AG08395 (cell line): ENCODE data around the gene SRP9.
"Not testable (repeated sequence)": the region's sequence is repeated elsewhere in the genome, so short reads cannot be mapped to it uniquely, and the experiment has no call there.

Experiments used
- DNase-seq: peaks from one replicate; pipeline ENCODE4 v3.0.0; 2012; ENCODE audit warnings: mixed read lengths, low spot score

The SRP9 gene

DNA sequence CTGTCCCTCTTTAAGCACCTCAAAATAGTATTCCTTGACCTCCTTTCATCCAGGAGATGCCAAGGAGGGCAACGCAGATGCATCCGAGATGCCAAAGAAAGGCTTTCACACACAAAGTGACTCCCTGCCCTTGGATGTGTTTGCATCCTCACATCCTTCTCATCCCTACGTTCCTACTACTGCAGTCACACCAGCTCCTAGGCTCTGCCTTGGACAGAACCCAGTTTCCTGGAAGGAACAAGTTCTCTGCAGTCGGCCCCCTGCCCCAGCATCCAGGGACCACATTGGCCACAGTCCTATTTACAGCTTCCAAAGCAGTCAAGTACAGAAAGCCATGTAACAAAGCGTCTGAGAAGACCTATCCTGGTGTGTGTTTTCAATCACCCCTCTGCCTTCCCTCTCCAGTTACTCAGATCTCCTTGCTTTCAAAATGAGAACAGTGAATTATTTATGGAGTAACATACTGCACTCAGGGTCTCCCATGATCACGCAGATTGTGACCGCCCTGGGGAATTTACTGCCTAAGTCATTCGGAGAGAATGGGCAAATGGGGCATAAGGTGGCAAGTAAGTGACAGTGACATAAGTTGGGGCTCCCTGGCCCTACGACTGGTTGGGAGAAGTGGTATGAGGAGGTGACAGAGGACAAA, 21.8 kb upstream of the SRP9 start:
- DNase-seq: no peak

DNA sequence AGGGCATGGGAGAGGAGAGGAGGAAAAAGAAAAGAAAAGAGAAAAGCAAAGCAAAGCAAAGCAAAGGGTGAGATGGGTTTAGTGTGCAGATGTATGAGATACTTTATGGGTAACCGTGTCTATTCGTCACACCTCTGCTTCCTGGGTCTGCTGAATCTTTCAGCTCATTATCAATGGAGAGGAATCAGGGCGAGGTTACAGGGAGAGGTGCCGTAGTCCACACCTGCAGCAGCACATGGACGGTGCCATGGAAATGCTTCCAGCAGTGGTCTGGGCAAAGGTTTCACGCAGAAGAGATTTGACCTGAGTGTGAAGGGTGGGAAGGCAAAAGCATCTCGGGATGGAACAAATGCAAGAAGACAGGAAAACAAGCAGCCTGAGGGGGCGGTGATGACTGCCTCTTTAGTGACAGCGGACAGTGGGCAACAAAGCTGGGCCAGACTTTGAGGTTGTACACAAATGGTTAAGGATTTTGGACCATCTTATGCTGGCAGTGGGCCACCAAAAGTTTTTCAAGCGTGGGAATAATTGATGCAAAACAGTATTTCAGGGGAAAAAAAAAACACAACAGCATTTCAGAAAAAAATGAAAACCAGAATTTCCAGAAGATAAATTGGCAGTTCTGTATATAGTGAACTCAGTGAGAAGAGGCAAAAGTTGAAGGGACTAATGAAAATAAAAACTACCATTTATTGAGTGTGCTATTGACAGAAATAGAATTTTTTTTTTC, 19.5 kb upstream of the SRP9 start:
- no peak for DNase-seq

DNA sequence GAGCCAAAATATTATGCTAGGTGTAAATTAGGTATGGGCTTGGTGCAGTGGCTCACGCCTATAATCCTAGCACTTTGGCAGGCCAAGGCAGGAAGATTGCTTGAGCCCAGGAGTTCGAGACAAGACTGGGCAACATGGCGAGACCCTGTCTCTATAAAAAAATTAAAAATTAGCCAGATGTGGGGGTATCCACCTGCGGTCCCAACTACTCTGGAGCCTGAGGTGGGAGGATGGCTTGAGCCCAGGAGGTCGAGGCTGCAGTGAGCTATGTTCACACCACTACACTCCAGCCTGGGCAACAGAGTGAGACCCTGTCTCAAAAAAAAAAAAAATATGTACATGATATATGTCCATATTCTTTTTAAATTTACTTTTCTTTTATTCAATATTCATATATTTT, 17.7 kb upstream of the SRP9 start:
- not testable (repeated sequence) for DNase-seq

DNA sequence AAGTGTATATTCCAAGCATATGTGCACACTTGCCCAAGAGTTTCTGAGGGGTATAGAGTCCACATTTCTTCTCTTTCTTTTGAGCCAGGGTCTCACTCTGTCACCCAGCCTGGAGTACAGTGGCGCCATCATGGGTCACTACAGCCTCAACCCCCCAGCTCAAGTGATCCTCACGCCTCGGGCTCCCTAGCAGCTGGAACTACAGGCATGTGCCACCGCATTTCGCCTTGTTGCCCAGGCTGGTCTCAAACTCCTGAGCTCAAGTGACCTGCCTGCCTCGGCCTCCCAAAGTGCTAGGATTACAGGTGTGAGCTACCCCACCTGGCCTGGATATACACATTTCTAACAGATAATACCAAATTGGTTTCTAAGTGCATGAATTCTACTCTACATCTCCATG, 17.1 kb upstream of the SRP9 start:
- no peak for DNase-seq

DNA sequence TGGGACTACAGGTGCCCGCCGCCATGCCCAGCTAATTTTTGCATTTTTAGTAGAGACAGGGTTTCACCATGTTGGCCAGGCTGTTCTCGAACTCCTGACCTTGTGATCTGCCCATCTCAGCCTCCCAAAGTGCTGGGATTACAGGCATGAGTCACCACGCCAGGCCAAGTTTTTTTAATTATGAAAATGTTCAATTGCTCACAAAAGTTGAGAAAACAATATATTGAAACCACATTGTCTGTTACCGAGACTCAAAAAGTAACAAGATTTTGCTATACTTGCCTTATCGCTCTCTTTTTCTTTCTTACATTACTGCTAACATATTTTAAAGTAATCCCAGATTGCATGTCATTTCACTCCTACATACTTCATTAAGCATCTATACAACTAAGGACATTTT, 16.2 kb upstream of the SRP9 start:
- not testable (repeated sequence) for DNase-seq

DNA sequence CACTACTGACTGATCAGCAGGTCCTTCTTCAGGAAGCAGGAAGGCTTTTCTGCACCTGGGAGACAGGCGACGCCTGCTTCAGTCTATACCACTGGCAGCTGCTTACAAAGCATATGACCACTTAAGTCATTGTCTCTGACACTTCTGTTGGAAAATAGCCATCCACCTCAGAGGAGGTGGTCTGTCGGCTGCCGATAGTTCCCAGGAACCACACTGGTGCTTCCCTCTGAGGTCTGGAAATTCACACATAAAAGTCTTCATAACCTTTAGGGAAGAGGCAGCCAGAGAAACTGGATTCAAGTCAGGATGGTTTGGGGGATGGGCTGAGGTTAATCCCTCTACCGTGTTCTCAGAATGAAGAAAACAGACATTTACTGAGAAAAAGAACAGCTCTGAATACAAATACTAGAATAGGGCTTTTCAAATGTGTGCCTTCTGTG, 15.6 kb upstream of the SRP9 start:
- DNase-seq: no peak

DNA sequence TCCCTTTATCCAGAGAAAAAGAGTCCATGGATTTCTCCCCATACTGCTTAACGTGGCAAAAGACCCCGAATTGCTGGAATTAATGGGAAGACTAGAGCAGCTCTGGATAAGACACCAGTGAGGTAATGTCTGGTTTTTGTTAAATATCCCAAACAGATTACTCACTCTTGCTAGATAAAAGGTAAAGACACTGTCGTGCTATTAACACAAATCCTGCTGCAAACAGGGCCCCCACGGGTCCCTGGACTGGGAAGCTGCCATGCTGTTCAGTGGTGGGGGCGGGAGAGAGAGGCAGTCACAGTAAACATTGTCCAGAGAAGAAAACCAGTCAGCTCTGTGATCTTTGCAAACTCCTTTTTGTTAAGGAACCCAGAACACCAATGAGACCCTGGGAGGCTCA, 15.2 kb upstream of the SRP9 start:
- DNase-seq: no peak

DNA sequence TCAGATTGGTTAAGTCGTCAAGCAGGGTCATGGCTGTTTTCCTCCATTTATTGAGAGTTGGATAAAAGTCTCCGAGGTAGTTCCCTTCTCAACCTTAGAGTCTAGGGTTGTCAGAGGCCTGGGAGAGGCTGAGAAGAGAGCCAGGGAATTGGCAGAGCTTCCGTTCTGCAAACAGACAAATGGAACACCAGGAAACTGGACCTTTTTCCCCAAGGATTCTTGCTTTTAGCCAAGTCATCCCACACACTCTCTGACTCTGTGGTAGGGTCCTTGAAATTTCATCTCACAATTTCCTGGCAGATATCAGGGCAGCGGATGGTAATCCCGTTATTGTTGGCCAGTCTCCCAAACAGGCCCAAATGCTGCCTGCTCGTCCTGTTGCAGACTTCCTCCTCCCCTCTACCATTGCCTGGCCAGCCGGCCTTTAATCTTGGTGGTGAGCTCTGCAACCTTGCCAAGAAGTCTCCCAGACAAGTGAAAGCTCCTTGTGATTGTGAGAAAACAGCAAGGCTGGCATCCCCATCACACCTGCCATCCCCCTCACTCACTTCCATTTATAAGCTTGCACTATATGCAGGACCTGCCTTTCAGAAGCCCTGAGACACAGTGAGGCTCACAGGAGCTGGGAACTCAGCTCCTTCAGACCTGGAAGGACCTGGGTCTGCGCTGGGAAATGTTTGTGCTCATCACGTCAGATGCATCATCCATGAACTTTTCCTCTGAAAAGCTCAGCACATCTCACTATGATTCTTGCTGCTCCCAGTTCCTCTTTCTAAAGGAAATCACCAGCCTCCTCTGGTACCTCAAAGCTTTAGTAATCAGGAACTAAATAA, 13.7 kb upstream of the SRP9 start:
- DNase-seq: peak; percentile 23

DNA sequence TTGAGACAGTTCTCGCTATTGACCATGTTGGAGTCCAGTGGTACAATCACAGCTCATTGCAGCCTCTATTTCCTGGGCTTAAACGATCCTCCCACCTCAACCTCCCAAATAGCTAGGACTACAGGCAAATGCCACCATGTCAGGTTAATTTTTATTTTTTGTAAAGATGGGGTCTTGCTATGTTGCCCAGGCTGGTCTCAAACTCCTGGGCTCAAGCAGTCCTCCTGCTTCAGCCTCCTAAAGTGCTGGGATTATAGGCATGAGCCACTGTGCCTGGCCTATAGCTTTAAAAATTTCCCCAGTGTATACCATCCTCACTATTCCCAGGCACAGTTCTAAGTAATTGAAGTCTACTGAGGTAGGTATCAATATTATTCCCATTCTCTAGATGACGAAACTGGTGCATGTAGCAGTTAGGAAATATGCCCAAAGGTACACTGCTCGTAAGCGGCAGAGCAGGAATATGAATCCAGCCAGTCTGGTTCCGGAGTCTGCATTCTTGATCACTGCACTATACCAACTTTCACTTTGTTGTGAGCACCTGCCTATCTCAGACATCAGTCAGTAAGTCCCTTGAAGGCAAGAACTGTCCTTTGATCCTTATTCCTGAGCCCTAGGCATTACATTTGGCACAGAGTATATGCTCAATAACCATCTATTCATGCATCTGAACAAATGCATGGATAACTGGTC, 11.5 kb upstream of the SRP9 start:
- no peak for DNase-seq

DNA sequence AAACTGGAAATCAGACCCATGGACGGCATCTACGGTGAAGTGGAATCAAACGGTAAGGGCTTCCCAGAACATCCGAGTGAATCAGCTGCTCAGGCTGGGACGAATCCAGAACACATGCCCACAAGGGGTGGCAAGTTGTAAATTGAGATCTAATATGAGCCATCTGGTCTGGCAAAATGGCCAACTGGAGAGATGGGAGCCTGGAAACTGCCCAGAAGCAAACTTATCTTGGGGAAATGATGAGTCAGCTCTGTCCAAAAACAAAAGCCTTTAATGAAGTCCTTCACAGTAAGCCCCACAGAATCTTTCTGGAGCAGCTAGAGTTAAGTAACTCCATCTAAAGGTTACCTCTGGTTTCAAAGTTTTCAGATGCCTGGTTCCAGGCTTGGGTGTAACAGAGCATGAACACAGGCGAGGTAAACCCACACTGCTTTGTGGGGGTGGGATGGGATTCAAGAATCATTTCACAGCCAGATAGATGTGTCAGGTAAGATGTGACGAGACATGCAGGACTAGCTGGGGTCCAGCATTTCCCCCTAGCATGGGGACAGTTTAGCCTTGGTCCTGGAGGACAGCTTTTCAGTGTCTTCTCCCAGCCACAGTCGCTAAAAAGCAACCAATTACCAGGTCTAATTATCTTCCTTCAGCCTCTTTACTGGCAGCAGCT, 10.5 kb upstream of the SRP9 start:
- peak; percentile 91 for DNase-seq

DNA sequence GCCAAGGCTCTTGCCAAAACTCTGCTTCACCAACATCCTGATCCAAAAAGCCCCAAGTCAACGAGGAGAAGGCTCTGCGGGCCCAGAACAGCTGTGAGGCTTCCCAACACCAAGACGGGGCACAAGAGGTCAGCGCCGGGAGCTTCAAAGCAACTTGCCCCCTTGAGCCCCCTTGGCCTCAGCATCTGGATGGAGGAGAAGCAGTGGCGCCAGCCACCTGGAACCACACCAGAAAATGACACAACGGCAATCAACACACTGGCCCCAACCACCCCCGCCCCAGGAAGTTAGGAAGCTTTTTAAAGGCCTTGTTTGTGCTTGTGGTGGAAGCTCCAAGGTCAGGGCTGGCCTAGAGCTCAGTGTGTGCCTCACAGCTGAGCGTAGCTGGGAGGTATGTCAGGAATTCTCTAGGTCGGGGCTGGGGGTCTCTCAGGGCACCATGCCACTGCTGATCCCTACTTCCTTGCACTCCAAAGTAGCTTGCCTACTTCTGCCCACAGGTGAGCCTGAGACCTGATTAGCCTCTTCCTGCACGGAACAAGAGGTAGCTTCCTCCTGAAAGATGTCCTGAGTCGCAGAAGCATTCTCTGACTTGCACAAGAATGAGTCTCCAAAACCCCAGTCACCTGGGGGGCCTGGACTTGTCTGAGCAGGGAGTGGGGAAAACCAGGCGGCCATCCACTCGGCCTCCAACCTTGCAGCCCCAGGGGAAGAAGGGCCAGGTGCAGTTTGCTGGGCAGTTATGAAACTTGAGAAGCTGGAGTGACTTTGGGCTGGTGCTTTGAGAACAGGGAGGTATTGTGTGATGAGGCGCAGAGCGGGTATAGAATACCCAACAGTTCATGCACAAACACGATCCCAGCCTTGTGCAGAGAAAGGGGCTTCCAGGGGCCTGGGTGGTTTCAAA, 9.7 kb upstream of the SRP9 start:
- DNase-seq: peak; percentile 72

DNA sequence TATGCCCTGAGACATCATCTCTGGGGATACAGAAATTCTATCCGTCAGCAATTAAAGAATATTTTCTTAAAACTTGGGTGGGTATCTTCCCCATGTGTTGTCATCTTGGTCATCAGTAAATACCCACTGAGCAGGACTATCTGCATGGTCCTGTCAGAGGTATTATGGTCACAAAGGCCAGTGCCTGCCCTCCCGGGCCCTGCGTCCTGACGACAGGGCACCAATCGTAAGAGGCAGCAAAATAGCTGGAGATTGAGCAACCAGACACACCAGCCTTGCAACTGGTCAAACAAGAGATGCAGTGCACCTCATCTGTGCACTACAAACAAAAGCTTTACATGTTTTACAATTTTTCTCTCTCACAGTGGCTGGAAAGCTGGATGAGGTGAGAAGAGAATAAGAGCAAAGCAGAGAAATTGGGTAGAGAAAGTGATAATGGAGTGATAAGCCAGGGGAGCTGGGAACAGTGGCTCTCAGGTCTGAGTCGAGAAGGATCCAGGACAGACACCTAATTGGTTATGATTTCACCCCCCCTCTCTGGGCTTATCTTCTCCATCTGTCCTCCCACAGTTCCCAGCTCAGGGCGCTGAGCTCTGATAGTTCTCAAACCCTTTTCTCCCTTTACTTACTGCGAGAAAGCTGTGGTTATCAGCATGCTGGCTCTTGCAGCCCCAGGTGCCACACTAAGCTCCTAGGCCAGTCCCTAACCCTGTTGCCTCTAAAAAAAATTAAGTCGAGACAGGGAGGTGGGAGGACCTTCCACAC, 8.8 kb upstream of the SRP9 start:
- no peak for DNase-seq

DNA sequence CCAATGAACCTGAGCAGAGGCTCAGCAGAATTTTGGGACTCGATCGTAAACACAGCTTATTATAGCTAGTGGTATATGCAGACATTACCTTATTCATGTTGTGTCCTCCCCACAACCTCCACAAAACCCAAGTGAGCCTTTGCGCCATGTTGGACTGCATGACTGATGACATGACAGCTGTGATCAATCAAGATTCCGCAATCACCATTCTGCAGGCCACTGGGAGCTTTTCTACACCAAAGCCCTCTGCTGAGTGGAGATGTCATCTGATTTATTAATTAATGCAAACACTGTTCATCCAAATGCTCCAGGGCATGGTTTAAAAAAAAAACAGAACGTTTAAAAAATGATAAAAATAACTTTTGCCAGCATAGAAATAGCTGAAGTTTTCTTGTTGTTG, 7.9 kb upstream of the SRP9 start:
- DNase-seq: no peak

DNA sequence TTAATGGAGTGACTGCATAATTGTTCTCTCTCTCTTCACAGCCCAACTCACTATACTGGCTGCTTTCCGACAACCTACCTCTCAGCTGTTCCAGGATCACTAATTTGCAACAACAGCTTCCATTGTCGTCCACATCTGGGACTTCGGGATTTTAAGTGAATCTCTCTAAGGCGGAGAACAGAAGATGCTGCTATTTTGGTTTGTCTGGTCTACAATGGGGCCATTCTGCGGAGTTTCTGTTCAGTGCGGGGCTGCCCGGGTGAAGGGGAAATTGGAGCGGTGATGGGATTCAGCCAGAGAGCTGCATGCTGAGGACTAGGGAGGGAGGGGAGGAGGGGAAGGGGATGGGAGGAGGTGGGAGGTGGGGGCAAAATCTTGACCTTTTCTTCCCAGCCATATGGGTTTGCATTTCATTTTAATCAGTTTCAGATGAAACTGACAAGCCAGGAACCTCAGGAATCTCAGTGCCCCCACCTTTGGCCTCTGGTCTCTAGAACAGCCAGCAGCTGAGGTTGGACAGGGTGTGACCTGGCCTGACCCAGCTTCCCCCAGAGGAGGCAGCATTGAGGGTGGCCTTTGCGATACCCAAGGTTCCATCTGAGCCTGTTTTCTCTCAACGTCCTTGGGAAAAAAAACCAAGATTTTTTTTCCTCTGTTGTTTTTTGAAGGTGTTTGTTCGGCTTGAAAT, 6.9 kb upstream of the SRP9 start:
- no peak for DNase-seq

DNA sequence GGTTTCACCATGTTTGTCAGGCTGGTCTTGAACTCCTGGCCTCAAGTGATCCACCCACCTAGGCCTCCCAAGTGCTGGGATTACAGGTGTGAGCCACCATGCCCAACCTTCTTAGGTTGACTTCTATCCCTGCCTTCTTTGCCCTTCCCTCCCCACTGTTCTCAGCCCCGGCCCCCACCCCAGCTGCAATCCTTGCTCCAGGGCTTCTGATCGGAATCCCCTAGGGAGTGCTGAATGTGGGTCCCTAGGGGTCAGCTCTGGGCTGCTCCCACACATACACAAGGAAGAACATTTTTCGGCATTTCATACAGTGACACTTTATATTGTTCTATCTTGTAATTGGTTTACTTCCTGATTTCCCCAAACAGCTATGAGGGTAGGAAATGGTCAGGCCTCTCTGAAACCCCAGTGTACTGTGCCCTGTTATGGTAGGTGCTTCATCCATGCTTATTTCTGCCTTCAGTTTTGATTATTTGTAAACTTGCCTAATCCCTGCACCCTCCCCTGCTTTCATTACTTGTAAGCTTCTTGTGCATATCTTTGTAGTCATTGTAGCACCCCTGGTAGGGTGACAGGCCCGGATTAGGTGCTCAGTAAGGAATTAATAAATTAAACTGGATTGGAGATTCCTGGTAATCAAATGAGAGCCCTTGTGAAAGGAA, 5.8 kb upstream of the SRP9 start:
- no peak for DNase-seq

DNA sequence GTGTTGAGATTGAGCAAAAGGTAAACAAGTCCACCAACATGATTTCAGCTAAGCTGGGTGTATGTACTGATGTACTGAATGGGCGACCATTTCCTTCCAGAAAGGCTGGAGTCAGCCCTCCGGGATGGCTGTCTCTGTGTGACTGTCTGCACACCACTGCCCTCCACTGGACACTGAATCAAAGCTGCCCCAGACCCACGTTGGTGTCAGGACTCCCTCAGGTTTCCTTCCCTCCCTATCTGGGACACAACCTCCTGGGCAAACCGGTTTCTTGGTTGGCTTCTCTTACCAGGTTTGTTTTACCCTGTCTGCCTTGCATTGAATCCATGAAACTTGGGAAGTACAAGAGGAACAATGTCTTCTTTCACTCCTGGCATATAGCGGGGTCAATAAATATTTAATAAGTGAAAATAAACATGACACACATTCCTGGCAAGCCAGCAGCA, 5.3 kb upstream of the SRP9 start:
- DNase-seq: peak; percentile 81

DNA sequence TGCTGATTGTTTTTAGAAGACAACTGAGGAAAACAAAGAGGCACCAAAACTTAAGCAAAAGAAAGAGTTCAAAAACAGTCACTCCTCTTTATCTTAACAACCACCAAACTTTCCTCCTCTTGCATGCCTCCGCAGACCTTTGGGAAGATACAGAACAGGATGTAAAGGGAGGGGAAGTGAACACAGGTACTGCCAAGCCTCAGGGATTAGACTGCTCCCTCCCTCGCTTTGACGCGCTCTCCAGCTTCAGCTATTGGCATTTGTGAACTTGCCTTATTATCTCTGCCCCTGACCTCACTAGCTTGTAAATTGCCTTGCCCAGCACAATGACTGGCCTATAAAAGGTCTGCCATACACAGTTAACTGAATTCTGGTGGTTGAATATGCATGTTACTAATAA, 4.8 kb upstream of the SRP9 start:
- DNase-seq: no peak

DNA sequence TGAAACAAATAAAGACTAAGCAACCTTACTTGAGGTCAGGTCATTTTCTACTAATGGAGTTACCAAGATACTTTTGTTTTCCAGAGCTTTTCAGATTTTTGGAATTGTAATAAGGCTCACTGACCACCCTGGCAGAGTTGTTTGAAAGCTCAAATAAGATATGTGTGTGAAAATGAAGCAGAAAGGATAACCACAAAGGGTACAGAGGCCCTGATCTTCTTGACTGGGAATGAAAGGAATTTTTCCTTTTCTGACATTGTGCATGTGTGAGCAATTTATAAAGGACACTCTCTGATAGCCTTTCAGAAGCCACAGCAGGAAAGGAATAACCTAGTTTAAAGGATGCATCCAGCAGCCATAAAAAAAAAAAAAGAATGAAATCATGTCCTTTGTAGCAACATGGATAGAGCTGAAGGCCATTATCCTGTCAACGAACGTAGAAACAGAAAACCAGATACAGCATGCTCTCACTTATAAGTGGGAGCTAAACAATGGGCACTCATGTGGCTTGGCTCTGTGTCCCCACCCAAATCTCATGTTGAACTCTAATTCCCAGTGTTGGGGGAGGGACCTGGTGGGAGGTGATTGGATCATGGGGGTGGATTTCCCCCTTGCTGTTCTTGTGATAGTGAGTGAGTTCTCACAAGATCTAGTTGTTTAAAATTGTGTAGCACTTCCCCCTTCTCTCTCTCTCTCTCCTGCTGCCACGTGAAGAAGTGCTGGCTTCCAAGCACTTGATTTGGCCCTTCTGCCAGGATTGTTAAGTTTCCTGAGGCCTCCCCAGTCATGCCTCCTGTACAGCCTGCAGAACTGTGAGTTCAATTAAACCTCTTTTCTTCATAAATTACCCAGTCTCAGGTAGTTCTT, 3.1 kb upstream of the SRP9 start:
- DNase-seq: peak; percentile 25
